ENCODE measurements around the gene PUSL1. TPM values are rescaled to one million over a fixed set of nuclear protein-coding genes. Genes with fewer than 3 reads are reported as not detected.
A peak's percentile ranks its signal among the peaks of the same experiment; 100 is the strongest.

The PUSL1 gene
- total RNA-seq, 2 experiments from 2014 or later = 23.9 to 25.4 TPM

DNA sequence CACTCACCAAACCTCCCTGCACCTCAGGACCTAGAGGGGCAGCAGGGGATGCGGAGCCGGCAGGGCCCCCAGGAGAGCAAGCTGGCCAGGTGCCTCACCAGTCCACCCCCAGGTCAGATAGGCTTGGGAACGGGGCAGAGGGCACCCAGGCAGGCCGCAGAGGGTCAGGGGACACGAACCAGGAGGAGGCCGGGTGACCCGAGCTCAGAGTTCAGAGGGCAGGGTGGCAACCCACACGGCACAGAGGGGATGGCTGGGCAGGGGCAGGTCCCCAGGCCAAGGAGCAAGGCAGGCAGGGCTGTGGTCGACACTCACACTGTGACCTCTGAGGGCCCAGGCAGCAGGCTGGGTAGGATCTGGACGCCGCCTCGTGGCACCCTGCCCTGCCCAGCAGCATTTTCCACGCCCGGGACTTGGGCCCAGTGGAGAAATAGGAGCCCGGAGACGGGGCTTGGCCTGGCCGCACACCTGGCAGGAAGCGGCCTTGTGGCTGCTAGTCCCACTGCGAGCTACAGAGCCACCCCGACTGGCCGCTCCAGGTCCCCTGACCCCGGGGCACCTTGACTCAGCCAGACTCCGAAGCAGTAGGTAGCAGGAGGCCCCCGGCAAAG is 35.5 kb downstream of the PUSL1 start:
- CTCF ChIA-PET = interaction anchor here (3.6 kb wide), 1 partner anchor 28 kb away, joined by 10 read pairs; no protein-coding TSS in a partner anchor
- TF ChIP-seq, protein P1, sequence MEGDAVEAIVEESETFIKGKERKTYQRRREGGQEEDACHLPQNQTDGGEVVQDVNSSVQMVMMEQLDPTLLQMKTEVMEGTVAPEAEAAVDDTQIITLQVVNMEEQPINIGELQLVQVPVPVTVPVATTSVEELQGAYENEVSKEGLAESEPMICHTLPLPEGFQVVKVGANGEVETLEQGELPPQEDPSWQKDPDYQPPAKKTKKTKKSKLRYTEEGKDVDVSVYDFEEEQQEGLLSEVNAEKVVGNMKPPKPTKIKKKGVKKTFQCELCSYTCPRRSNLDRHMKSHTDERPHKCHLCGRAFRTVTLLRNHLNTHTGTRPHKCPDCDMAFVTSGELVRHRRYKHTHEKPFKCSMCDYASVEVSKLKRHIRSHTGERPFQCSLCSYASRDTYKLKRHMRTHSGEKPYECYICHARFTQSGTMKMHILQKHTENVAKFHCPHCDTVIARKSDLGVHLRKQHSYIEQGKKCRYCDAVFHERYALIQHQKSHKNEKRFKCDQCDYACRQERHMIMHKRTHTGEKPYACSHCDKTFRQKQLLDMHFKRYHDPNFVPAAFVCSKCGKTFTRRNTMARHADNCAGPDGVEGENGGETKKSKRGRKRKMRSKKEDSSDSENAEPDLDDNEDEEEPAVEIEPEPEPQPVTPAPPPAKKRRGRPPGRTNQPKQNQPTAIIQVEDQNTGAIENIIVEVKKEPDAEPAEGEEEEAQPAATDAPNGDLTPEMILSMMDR (IDR thresholded peaks at IDR 0.05) = no peak
- no peak for ATAC-seq
- intact Hi-C loops (cut with micrococcal nuclease) = no loop called here
- H3K36me3 Mint-ChIP-seq (ENCODE audit: low read depth) = peaks cover 14% of the 10 kb centered on the region
- no peak for DNase-seq
- no peak overlapping the region for H3K4me3 Mint-ChIP-seq
- POLR2A ChIA-PET = interaction anchor here (1.6 kb wide), 1 partner anchor 19 kb away, joined by 4 read pairs; no protein-coding TSS in a partner anchor
- H3K27ac Mint-ChIP-seq = no peak overlapping the region
- H3K4me1 Mint-ChIP-seq (ENCODE audit: low read depth) = peaks cover 22% of the 10 kb centered on the region
- H3K9me3 Mint-ChIP-seq = no peaks in the 10 kb centered on the region
- H3K27me3 Mint-ChIP-seq = no peaks in the 10 kb centered on the region

DNA sequence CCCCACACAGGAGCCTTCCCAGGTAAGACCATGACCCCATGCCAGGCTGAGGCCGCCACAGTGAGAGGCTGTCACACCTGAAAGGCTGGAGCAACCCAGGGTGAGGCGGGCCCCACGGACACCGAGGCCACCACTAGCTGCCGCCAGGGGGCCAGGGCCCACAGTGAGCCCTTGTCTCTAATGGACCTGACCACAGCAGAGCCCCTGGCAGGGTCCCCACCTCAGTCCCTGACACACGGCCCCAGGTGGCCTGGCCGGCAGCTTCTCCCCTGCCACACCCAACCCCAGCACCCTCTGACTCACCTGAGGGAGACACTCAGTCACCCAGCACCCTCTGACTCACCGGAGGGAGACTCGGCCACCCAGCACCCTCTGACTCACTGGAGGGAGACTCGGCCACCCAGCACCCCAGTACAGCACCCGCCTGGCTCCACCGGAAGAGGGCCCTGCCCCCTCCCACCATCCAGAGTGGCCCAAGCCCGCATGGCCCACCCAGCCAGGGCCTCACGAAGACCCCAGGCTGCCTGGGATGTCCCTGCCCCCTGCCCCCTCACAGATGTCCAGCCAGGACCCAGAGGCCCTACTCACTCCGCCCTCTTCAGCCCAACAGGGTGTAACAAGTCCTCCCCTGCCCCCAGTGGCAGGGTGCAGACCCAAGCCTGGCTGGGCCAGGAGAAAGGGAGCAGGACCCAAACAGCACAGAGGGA is 36.4 kb downstream of the PUSL1 start:
- Mint-ChIP-seq H3K9me3 (no peaks in the 10 kb centered on the region), H3K27ac (no peak overlapping the region), H3K4me3 (no peak overlapping the region), H3K36me3 (ENCODE audit: low read depth) (peaks cover 11% of the 10 kb centered on the region), H3K4me1 (ENCODE audit: low read depth) (peaks cover 22% of the 10 kb centered on the region), H3K27me3 (no peaks in the 10 kb centered on the region)
- DNase-seq (peak; percentile 73), ATAC-seq (peak; percentile 50)
- intact Hi-C loops (cut with micrococcal nuclease) = no loop called here
- POLR2A ChIA-PET = interaction anchor here (1.3 to 1.6 kb wide), 3 partner anchors 19 to 73 kb away, joined by 3 to 4 read pairs (median 3); no protein-coding TSS in a partner anchor
- TF ChIP-seq, protein P1 (IDR thresholded peaks at IDR 0.05) = no peak
- CTCF ChIA-PET = interaction anchor here (3.6 kb wide), 1 partner anchor 27 kb away, joined by 10 read pairs; no protein-coding TSS in a partner anchor

DNA sequence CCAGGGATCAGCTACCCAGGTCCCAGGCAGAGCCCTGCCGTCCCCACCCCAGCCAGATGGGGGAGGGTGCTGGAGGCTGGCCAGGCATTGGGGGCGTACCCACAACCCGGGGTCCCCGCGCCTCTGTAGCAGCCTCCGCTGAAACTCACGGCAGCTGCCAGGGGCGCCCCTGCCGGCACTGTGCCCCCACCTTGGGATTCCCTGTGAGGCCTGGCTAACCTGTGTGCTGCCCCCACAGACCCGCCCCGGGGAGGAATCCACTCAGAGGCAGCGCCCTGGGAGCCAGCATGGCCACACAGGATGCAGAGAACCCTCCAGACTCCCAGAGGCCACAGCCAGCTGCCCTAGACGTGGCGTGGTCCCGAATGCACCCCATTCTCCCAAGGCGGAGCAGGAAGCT is 37.0 kb downstream of the PUSL1 start:
- H3K27ac Mint-ChIP-seq = no peak overlapping the region
- H3K27me3 Mint-ChIP-seq = no peaks in the 10 kb centered on the region
- ChIA-PET CTCF (interaction anchor here (3.6 kb wide), 1 partner anchor 27 kb away, joined by 10 read pairs; no protein-coding TSS in a partner anchor), POLR2A (interaction anchor here (0.9 to 1.6 kb wide), 4 partner anchors 20 to 74 kb away, joined by 3 to 4 read pairs (median 3); no protein-coding TSS in a partner anchor)
- ATAC-seq = no peak
- H3K4me3 Mint-ChIP-seq = no peak overlapping the region
- TF ChIP-seq, protein P1 (IDR thresholded peaks at IDR 0.05) = no peak
- H3K4me1 Mint-ChIP-seq (ENCODE audit: low read depth) = peaks cover 22% of the 10 kb centered on the region
- no peak for DNase-seq
- intact Hi-C loops (cut with micrococcal nuclease) = no loop called here
- H3K9me3 Mint-ChIP-seq = no peaks in the 10 kb centered on the region
- peaks cover 10% of the 10 kb centered on the region for H3K36me3 Mint-ChIP-seq (ENCODE audit: low read depth)

DNA sequence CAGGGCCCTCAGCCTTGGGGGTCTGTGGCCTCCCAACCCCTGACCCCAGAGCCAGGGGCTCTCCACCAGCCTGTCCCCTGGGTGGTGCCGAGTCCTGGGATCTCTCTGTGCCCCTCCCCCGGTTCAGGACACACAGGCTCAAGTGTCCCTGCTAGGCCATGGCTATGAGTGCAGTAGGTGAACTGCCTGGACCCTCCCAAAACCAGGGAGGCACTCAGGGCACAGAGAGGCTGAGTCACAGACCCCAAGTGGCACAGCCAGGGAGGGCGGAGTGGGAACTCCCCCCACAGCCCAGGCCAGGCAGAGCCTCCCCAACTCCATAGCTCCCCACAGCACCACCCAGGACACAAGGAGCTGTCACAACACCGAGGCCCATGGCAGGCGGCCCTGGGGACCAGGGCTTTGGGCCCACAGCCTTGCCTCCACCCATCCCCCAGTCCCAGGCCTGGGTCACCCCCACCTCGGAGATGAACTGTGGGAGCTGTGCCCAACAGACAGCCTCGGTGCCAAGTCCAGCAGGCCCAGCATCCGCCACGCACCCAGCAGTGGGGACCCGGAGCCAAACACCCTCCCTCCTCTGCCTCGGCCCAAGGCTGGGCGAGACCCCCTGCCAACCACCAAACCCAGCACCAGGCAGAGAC is 37.6 kb downstream of the PUSL1 start:
- H3K27ac Mint-ChIP-seq = no peak overlapping the region
- H3K4me3 Mint-ChIP-seq = no peak overlapping the region
- CTCF ChIA-PET = interaction anchor here (1.1 to 3.6 kb wide), 2 partner anchors 26 to 33 kb away, joined by 3 to 10 read pairs; no protein-coding TSS in a partner anchor
- ATAC-seq = no peak
- H3K4me1 Mint-ChIP-seq (ENCODE audit: low read depth) = peaks cover 22% of the 10 kb centered on the region
- TF ChIP-seq, protein P1 (IDR thresholded peaks at IDR 0.05) = no peak
- POLR2A ChIA-PET = interaction anchor here (0.9 to 1.4 kb wide), 3 partner anchors 26 to 74 kb away, joined by 3 read pairs; no protein-coding TSS in a partner anchor
- intact Hi-C loops (cut with micrococcal nuclease) = no loop called here
- peaks cover 4% of the 10 kb centered on the region for H3K36me3 Mint-ChIP-seq (ENCODE audit: low read depth)
- H3K9me3 Mint-ChIP-seq = no peaks in the 10 kb centered on the region
- no peak for DNase-seq
- H3K27me3 Mint-ChIP-seq = no peaks in the 10 kb centered on the region

Data from activated CD8-positive, alpha-beta T cell treated with anti-CD3 and anti-CD28 coated beads for 36 hours (primary cell).